K562 (cell line): ENCODE data around the gene MYO15A. TPM values are rescaled to one million over a fixed set of nuclear protein-coding genes. Genes with fewer than 3 reads are reported as not detected.
A peak's percentile ranks its signal among the peaks of the same experiment; 100 is the strongest.

Experiments used
- ATAC-seq: fragments of 200-7000 bp; cut with Tn5 transposase; 3 replicates; pipeline ENCODE4 v1.9.1; 2020; ENCODE audit warnings: moderate library complexity
- BruUV-seq: library from RNA; stranded (reverse); fragments of 400-500 nt; replicated peaks from 2 replicates; lab custom pipeline; 2021; lab: Mats Ljungman, UMichigan
- CTCF ChIA-PET: fragments of 300-600 bp; formaldehyde crosslinking; extraction: SDS; loops from one replicate; lab custom pipeline; 2021; ENCODE audit warnings: low intra/inter-chr PET ratio; lab: Yijun Ruan, JAX
- POLR2A ChIA-PET: fragments of 300-600, 350-650 bp; sonication (Branson Sonifier 250); formaldehyde crosslinking; extraction: SDS; loops from one replicate; lab custom pipeline; 2021; ENCODE audit warnings: antibody characterized with exemption, inconsistent platforms; lab: Yijun Ruan, JAX
- DNase-seq, 4 experiments: peaks; one replicate each; pipeline versions ENCODE4 v3.0.0 to v3.0.0-alpha.2; 2011 to 2018; ENCODE audit warnings: low spot score in 3 of 4, mixed read lengths in 3 of 4; ENCODE audit errors: extremely low read depth in 1 of 4
- FAIRE-seq: peaks from 2 replicates; lab custom pipeline; 2011; peaks lifted over from hg19 to GRCh38; lab: Jason Lieb, UNC
- H2AFZ ChIP-seq: 2 replicates; pipeline ENCODE4 v1.6.0; 2011; ENCODE audit warnings: low read depth, low read length, control low read depth, inconsistent platforms
- H3K27ac ChIP-seq: fragments of 200-600 bp; 3 replicates; pipeline ENCODE4 v1.8.0; 2011; ENCODE audit warnings: low read depth, mild to moderate bottlenecking, control low read depth, inconsistent platforms, low read length, moderate library complexity, mixed read lengths; ENCODE audit errors: extremely low read depth
- H3K27me3 ChIP-seq, 2 experiments: fragments of 300-600 bp in 1 of 2; 2 replicates in 1 of 2; 3 replicates in 1 of 2; pipeline versions ENCODE4 v1.6.0 to v1.8.0; 2011; ENCODE audit warnings: inconsistent platforms in 2 of 2, low read length in 2 of 2, mild to moderate bottlenecking in 1 of 2, mixed read lengths in 1 of 2, moderate library complexity in 1 of 2; ENCODE audit not compliant: control insufficient read depth in 2 of 2, insufficient read depth in 2 of 2
- H3K36me3 ChIP-seq: fragments of 300-600 bp; 3 replicates; pipeline ENCODE4 v1.8.0; 2011; ENCODE audit warnings: mild to moderate bottlenecking, low read length, inconsistent platforms; ENCODE audit not compliant: control insufficient read depth, insufficient read depth
- H3K4me1 ChIP-seq, 2 experiments: fragments of 200-600 bp in 1 of 2; replicated peaks in 1 of 2; 2 replicates in 1 of 2; 3 replicates in 1 of 2; pipeline versions ENCODE4 v1.5.1 to v1.8.0; 2011; ENCODE audit warnings: inconsistent platforms in 2 of 2, low read length in 2 of 2, mild to moderate bottlenecking in 1 of 2, mixed read lengths in 1 of 2, moderate library complexity in 1 of 2; ENCODE audit not compliant: control insufficient read depth in 2 of 2, insufficient read depth in 2 of 2
- H3K4me2 ChIP-seq: 2 replicates; pipeline ENCODE4 v1.6.1; 2011; ENCODE audit warnings: low read length, control low read depth, inconsistent platforms, mixed read lengths; ENCODE audit not compliant: insufficient read depth
- H3K4me3 ChIP-seq: fragments of 200-600 bp; sonication (generic), shearing (Covaris generic); 2 replicates; pipeline ENCODE4 v1.5.1; 2016; ENCODE audit warnings: control low read depth, inconsistent platforms
- H3K79me2 ChIP-seq: fragments of 200-600 bp; 3 replicates; pipeline ENCODE4 v1.8.0; 2011; ENCODE audit warnings: low read length, inconsistent platforms; ENCODE audit not compliant: control insufficient read depth, insufficient read depth
- H3K9ac ChIP-seq, 2 experiments: 2 replicates each; pipeline versions ENCODE4 v1.6.0 to v1.6.1; 2011; ENCODE audit warnings: low read depth in 2 of 2, low read length in 2 of 2, control low read depth in 1 of 2, inconsistent platforms in 1 of 2, mild to moderate bottlenecking in 1 of 2, mixed read lengths in 1 of 2; ENCODE audit not compliant: insufficient read depth in 1 of 2
- H3K9me1 ChIP-seq: one replicate; pipeline ENCODE4 v1.6.0; 2011; ENCODE audit warnings: inconsistent platforms, mild to moderate bottlenecking, low read length, moderate library complexity; ENCODE audit not compliant: control insufficient read depth, insufficient read depth
- H3K9me3 ChIP-seq: replicated peaks from 2 replicates; pipeline ENCODE4 v1.5.1; 2011; ENCODE audit warnings: low read depth, low read length, inconsistent platforms; ENCODE audit not compliant: control insufficient read depth, insufficient read depth
- H4K20me1 ChIP-seq: replicated peaks from 2 replicates; pipeline ENCODE4 v1.6.1; 2011; ENCODE audit warnings: low read length, inconsistent platforms, mixed read lengths; ENCODE audit not compliant: control insufficient read depth, insufficient read depth
- ADNP ChIP-seq: fragments of 200-800 bp; sonication (Bioruptor generic); IDR thresholded peaks from 2 replicates; pipeline ENCODE4 v1.6.1; 2016; ENCODE audit warnings: missing genetic modification characterization, missing compliant biosample characterization
- CBFA2T3 ChIP-seq: fragments of 450-650 bp; IDR thresholded peaks from 2 replicates; pipeline ENCODE4 v1.6.1; 2017
- ETS1 ChIP-seq: conservative IDR thresholded peaks from 2 replicates; pipeline ENCODE4 v1.6.1; 2011; ENCODE audit warnings: low read depth, mild to moderate bottlenecking, low read length; ENCODE audit not compliant: control insufficient read depth
- MCM3 ChIP-seq: fragments of 450-650 bp; IDR thresholded peaks from 2 replicates; pipeline ENCODE4 v1.6.1; 2016
- NCOR1 ChIP-seq: fragments of 450-650 bp; IDR thresholded peaks from 2 replicates; pipeline ENCODE4 v1.6.1; 2016; ENCODE audit warnings: mild to moderate bottlenecking, moderate library complexity
- PHF8 ChIP-seq: fragments of 200-600 bp; sonication (generic); IDR thresholded peaks from 2 replicates; pipeline ENCODE4 v1.6.1; 2012; ENCODE audit warnings: mixed run types, mild to moderate bottlenecking, inconsistent platforms, low read length, moderate library complexity, borderline replicate concordance
- PREB ChIP-seq: sonication (generic); formaldehyde crosslinking; IDR thresholded peaks from 2 replicates; pipeline ENCODE4 v1.8.1; 2023; ENCODE audit warnings: mild to moderate bottlenecking, missing genetic modification reagents
- PTRF ChIP-seq: fragments of 450-650 bp; IDR thresholded peaks from 2 replicates; pipeline ENCODE4 v1.6.1; 2016; ENCODE audit warnings: mild to moderate bottlenecking, missing genetic modification characterization, missing compliant biosample characterization
- RAD51 ChIP-seq: fragments of 450-650 bp; IDR thresholded peaks from 2 replicates; pipeline ENCODE4 v1.7.1; 2016; ENCODE audit warnings: low read depth, mild to moderate bottlenecking, borderline replicate concordance
- RBM14 ChIP-seq: fragments of 200-400 bp; formaldehyde crosslinking; IDR thresholded peaks from 2 replicates; pipeline ENCODE4 v1.6.1; 2018; ENCODE audit warnings: low read depth, mild to moderate bottlenecking, low read length, moderate library complexity, borderline replicate concordance; ENCODE audit not compliant: insufficient read depth
- RFX5 ChIP-seq: IDR thresholded peaks from 2 replicates; pipeline ENCODE4 v1.6.1; 2011; ENCODE audit warnings: low read depth, mild to moderate bottlenecking, improper control_type of control experiment, low read length
- SPI1 ChIP-seq: IDR thresholded peaks from 2 replicates; pipeline ENCODE4 v1.6.1; 2011; ENCODE audit warnings: low read depth, low read length, control low read depth, borderline replicate concordance
- ZC3H11A ChIP-seq: IDR thresholded peaks from 2 replicates; pipeline ENCODE4 v1.6.1; 2012; ENCODE audit warnings: low read depth, low read length, improper control_type of control experiment
- ZHX1 ChIP-seq: fragments of 150-350 bp; conservative IDR thresholded peaks from 2 replicates; pipeline ENCODE4 v1.6.1; 2014; ENCODE audit warnings: low read length
- ZNF41 ChIP-seq: fragments of 250-450 bp; sonication (Bioruptor Pico); conservative IDR thresholded peaks from 2 replicates; pipeline ENCODE4 v1.4.0; 2020; ENCODE audit warnings: mild to moderate bottlenecking
- ZNF436 ChIP-seq: fragments of 250-450, 450-650 bp; sonication (Bioruptor Pico); formaldehyde crosslinking; IDR thresholded peaks from 2 replicates; pipeline ENCODE4 v1.7.0; 2020; ENCODE audit warnings: mild to moderate bottlenecking
- ZNF444 ChIP-seq: fragments of 250-450 bp; sonication (Bioruptor Pico); IDR thresholded peaks from 2 replicates; pipeline ENCODE4 v1.4.0; 2020; ENCODE audit warnings: mild to moderate bottlenecking, moderate library complexity
- ZNF644 ChIP-seq: fragments of 200-800 bp; sonication (Bioruptor generic); IDR thresholded peaks from 2 replicates; pipeline ENCODE4 v1.6.1; 2016; ENCODE audit warnings: low read depth, missing genetic modification characterization, missing compliant biosample characterization
- WGBS: fragments of 100-300 bp; shearing (Covaris generic); methylation state at CpG from one replicate; pipeline ENCODE4 v1.1.6; 2016; ENCODE audit warnings: low coverage, mixed read lengths; ENCODE audit not compliant: insufficient coverage; ENCODE audit errors: missing lambda C conversion rate; 5-methylcytosine and 5-hydroxymethylcytosine counted together
- in situ Hi-C: fragments of 300-500 bp; cut with MboI; formaldehyde crosslinking; loops from 4 replicates; pipeline ENCODE4 v1.15.0; 2018; ENCODE audit warnings: inconsistent platforms, mixed read lengths
- intact Hi-C: fragments of 100-400 bp; cut with micrococcal nuclease; formaldehyde crosslinking; loops from 2 replicates; pipeline ENCODE4 v1.14.2; 2022
- polyA plus RNA-seq, 8 experiments: library from polyadenylated mRNA; depleted of rRNA in 4 of 8; stranded (reverse) in 5 of 8; unstranded in 3 of 8; fragments of >200 nt; fragmentation: Nextera tagmentation in 2 of 8; fragmentation: Illumina TruSeq in 1 of 8; extraction: Ambion mirVana in 2 of 8; extraction: Trizol in 1 of 8; gene quantifications; 2 replicates each; pipeline versions ENCODE4 v1.2.1 to v1.2.3, GENCODE V29; 2011 to 2014; ENCODE audit warnings: inconsistent platforms in 1 of 8, missing spikeins in 1 of 8
- total RNA-seq, 7 experiments: library from RNA; depleted of rRNA in 6 of 7; stranded (reverse); fragments of >200 nt in 6 of 7; fragmentation: Illumina TruSeq in 2 of 7; extraction: Trizol in 2 of 7; gene quantifications; 2 replicates each; pipeline versions ENCODE4 v1.2.1 to v1.2.3, GENCODE V29; 2011 to 2021; ENCODE audit warnings: low replicate concordance in 1 of 7

The MYO15A gene
- total and polyA plus RNA-seq, 9 of the 15 experiments (the other 6 are each of a cell fraction or from before 2014, with no cell fraction given) = 0.05 to 0.88 (median 0.14) TPM; not detected in 1

DNA sequence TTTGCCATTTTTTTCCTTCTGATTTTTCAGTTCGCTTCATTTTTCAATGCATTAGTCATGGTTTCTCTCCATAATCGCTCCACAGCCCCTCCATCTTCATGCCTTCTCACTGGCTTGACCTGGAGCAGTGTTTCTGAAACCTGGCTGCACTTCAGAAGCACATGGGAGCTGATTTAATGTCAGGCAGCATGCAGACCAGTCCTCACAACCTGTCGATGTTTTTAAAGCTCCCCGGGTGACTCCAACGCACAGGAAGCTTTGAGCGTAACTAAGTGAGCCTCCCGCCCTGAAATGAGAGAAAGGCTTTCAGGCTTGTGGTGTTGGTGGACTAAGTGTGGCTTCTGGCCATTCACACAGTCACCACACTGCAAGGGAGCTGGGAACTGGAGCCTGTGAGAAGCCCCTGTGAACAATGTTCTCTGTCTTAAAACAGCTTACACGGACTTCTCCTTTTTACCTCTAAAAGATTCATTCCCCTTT, 37.7 kb upstream of the MYO15A start:
- H3K36me3 ChIP-seq = no peaks in the 10 kb centered on the region
- peak overlapping the region; percentile 72 for H3K4me2 ChIP-seq
- no TSS peak for BruUV-seq
- H4K20me1 ChIP-seq = no peaks in the 10 kb centered on the region
- H3K9me1 ChIP-seq = no peaks in the 10 kb centered on the region
- H3K9ac ChIP-seq = peak overlapping the region; percentile 58 to 87; a peak in 3 of 4 replicates
- FAIRE-seq (peak; percentile 83), ATAC-seq (peak; percentile 83), DNase-seq (peak; percentile 39 to 69 (median 46))
- 7% methylated on average over 8 of the region's 8 CpGs for WGBS
- intact Hi-C loops = no loop called here
- H3K9me3 ChIP-seq = no peaks in the 10 kb centered on the region
- peak overlapping the region; percentile 16; the same call in 1 of the 2 replicates for H3K4me3 ChIP-seq
- POLR2A ChIA-PET = interaction anchor here (0.7 to 1.9 kb wide), 5 partner anchors 10 to 43 kb away, joined by 3 to 9 read pairs (median 3); no protein-coding TSS in a partner anchor
- CTCF ChIA-PET = no interaction called here
- H3K4me1 ChIP-seq = peaks cover 3 to 35% of the 10 kb centered on the region in 2 experiments; a peak in 3 of 5 replicates
- no peaks in the 10 kb centered on the region for H3K27me3 ChIP-seq
- H3K79me2 ChIP-seq = no peaks in the 10 kb centered on the region
- peak overlapping the region; percentile 96 for H2AFZ ChIP-seq
- H3K27ac ChIP-seq = peak overlapping the region; percentile 77
- in situ Hi-C loops = no loop called here
- TF ChIP-seq ZNF444 (no peak), PHF8 (peak; percentile 21; the same call in 1 of the 2 replicates), RBM14 (no peak), PTRF (tag) (no peak), MCM3 (no peak), ZC3H11A (no peak), CBFA2T3 (no peak), ADNP (no peak), ZNF436 (CRISPR knock-in tag) (no peak), ZNF644 (tag) (no peak), SPI1 (peak; percentile 54; the same call in 1 of the 2 replicates), RAD51 (no peak), ETS1 (no peak), ZNF41 (CRISPR knock-in tag) (no peak), NCOR1 (no peak), ZHX1 (no peak), RFX5 (no peak), PREB (no peak)
